H1 (cell line): ENCODE results near the gene INPP5A. TPM values are rescaled to one million over a fixed set of nuclear protein-coding genes. Genes with fewer than 3 reads are reported as not detected.

ENCODE experiments used
- CHD1 ChIP-seq: IDR thresholded peaks from 2 replicates; pipeline ENCODE4 v1.6.1; 2012; ENCODE audit warnings: low read depth, low read length, improper control_type of control experiment
- RFX5 ChIP-seq: IDR thresholded peaks from 2 replicates; pipeline ENCODE4 v1.6.1; 2011; ENCODE audit warnings: low read depth, low read length, improper control_type of control experiment, borderline replicate concordance
- SP2 ChIP-seq: IDR thresholded peaks from 2 replicates; pipeline ENCODE4 v1.6.1; 2012; ENCODE audit warnings: mild to moderate bottlenecking, low read length, inconsistent platforms
- TCF12 ChIP-seq: IDR thresholded peaks from 2 replicates; pipeline ENCODE4 v1.6.1; 2011; ENCODE audit warnings: low read depth, mild to moderate bottlenecking, low read length
- ZNF274 ChIP-seq: IDR thresholded peaks from 2 replicates; pipeline ENCODE4 v1.7.0; 2012; ENCODE audit warnings: low read length, borderline replicate concordance; ENCODE audit errors: extremely low read depth
- polyA plus RNA-seq, 7 experiments: library from polyadenylated mRNA; depleted of rRNA in 3 of 7; stranded (reverse) in 5 of 7; unstranded in 2 of 7; fragments of >200 nt in 5 of 7; fragments of 200-250 nt in 2 of 7; gene quantifications; 1 replicate in 5 of 7; 2 replicates in 1 of 7; 4 replicates in 1 of 7; pipeline versions ENCODE4 v1.2.1 to v1.2.3, GENCODE V29; 2011 to 2013; ENCODE audit warnings: missing spikeins in 2 of 7, mixed read lengths in 2 of 7
- total RNA-seq: library from RNA; stranded (reverse); fragmentation: NEBNext Ultra II Directional; extraction: Animal tissue kit (Norgen Biotek cat#: 25700); gene quantifications from 2 replicates; pipeline ENCODE4 v1.2.1, GENCODE V29; 2021
- TF ChIP-seq, protein P1 (sequence below): fragments of 300-600 bp; sonication (generic); IDR thresholded peaks from 2 replicates; pipeline ENCODE4 v1.7.1; 2012; ENCODE audit warnings: low read length, moderate library complexity, mild to moderate bottlenecking, inconsistent platforms; ENCODE audit not compliant: insufficient replicate concordance
- TF ChIP-seq, protein P2 (sequence below): IDR thresholded peaks from 2 replicates; pipeline ENCODE4 v1.6.1; 2012; ENCODE audit warnings: low read length, inconsistent platforms

Gene INPP5A
- total and polyA plus RNA-seq, 2 of the 8 experiments (the other 6 are each of a cell fraction or from before 2014, with no cell fraction given) = 19.7 to 27.5 TPM

DNA sequence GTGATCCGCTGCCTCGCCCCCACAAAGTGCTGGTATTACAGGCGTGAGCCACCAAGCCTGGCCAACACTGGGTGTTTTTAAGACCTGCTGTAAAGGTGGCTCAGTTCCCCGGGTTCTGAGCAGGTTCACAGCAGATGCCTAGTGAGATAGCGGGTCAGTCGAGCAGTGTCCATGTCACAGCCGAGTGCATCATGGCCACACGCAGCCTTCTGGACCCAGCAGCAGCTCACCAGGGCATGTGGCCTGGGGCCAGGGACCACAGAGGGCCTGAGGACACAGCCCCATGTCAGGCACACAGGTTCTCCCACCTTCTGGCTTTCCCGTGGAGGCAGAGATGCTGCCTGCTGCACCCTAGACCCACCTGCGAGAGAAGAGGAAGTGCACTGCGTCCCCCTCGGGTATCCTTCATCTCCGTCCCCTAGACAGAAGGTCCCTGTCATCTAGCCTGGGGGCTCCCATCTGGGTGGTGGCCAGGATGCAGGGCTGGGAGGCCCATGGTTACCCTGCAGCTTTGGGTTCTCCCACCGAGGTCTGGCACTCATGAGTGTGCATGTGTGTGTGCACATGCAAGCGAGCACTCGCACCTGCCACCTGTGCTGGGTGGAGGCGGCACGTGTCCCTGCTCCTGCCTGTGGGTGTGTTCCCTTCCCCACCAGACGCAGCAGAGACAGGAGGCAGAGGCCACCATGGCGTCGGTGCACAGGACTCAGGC lies 149.8 kb downstream of the INPP5A start (continued):
- TF ChIP-seq, protein P1, sequence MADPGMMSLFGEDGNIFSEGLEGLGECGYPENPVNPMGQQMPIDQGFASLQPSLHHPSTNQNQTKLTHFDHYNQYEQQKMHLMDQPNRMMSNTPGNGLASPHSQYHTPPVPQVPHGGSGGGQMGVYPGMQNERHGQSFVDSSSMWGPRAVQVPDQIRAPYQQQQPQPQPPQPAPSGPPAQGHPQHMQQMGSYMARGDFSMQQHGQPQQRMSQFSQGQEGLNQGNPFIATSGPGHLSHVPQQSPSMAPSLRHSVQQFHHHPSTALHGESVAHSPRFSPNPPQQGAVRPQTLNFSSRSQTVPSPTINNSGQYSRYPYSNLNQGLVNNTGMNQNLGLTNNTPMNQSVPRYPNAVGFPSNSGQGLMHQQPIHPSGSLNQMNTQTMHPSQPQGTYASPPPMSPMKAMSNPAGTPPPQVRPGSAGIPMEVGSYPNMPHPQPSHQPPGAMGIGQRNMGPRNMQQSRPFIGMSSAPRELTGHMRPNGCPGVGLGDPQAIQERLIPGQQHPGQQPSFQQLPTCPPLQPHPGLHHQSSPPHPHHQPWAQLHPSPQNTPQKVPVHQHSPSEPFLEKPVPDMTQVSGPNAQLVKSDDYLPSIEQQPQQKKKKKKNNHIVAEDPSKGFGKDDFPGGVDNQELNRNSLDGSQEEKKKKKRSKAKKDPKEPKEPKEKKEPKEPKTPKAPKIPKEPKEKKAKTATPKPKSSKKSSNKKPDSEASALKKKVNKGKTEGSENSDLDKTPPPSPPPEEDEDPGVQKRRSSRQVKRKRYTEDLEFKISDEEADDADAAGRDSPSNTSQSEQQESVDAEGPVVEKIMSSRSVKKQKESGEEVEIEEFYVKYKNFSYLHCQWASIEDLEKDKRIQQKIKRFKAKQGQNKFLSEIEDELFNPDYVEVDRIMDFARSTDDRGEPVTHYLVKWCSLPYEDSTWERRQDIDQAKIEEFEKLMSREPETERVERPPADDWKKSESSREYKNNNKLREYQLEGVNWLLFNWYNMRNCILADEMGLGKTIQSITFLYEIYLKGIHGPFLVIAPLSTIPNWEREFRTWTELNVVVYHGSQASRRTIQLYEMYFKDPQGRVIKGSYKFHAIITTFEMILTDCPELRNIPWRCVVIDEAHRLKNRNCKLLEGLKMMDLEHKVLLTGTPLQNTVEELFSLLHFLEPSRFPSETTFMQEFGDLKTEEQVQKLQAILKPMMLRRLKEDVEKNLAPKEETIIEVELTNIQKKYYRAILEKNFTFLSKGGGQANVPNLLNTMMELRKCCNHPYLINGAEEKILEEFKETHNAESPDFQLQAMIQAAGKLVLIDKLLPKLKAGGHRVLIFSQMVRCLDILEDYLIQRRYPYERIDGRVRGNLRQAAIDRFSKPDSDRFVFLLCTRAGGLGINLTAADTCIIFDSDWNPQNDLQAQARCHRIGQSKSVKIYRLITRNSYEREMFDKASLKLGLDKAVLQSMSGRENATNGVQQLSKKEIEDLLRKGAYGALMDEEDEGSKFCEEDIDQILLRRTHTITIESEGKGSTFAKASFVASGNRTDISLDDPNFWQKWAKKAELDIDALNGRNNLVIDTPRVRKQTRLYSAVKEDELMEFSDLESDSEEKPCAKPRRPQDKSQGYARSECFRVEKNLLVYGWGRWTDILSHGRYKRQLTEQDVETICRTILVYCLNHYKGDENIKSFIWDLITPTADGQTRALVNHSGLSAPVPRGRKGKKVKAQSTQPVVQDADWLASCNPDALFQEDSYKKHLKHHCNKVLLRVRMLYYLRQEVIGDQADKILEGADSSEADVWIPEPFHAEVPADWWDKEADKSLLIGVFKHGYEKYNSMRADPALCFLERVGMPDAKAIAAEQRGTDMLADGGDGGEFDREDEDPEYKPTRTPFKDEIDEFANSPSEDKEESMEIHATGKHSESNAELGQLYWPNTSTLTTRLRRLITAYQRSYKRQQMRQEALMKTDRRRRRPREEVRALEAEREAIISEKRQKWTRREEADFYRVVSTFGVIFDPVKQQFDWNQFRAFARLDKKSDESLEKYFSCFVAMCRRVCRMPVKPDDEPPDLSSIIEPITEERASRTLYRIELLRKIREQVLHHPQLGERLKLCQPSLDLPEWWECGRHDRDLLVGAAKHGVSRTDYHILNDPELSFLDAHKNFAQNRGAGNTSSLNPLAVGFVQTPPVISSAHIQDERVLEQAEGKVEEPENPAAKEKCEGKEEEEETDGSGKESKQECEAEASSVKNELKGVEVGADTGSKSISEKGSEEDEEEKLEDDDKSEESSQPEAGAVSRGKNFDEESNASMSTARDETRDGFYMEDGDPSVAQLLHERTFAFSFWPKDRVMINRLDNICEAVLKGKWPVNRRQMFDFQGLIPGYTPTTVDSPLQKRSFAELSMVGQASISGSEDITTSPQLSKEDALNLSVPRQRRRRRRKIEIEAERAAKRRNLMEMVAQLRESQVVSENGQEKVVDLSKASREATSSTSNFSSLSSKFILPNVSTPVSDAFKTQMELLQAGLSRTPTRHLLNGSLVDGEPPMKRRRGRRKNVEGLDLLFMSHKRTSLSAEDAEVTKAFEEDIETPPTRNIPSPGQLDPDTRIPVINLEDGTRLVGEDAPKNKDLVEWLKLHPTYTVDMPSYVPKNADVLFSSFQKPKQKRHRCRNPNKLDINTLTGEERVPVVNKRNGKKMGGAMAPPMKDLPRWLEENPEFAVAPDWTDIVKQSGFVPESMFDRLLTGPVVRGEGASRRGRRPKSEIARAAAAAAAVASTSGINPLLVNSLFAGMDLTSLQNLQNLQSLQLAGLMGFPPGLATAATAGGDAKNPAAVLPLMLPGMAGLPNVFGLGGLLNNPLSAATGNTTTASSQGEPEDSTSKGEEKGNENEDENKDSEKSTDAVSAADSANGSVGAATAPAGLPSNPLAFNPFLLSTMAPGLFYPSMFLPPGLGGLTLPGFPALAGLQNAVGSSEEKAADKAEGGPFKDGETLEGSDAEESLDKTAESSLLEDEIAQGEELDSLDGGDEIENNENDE = no peak
- TF ChIP-seq SP2 (no peak), RFX5 (no peak), CHD1 (no peak), ZNF274 (no peak), TCF12 (no peak)
- TF ChIP-seq, protein P2, sequence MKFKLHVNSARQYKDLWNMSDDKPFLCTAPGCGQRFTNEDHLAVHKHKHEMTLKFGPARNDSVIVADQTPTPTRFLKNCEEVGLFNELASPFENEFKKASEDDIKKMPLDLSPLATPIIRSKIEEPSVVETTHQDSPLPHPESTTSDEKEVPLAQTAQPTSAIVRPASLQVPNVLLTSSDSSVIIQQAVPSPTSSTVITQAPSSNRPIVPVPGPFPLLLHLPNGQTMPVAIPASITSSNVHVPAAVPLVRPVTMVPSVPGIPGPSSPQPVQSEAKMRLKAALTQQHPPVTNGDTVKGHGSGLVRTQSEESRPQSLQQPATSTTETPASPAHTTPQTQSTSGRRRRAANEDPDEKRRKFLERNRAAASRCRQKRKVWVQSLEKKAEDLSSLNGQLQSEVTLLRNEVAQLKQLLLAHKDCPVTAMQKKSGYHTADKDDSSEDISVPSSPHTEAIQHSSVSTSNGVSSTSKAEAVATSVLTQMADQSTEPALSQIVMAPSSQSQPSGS = no peak
- TF ChIP-seq, all 59 proteins: peak for 0
